ENCODE results near the gene PTCD3.

Gene PTCD3

GRCh38 chr2:86105969-86106945 is at the start of gene PTCD3:
TSS of gene PTCD3 (plus strand) at chr2:86106235. CDS start at chr2:86106248, 13 bp downstream.
- peak; percentile 86 to 91 for DNase-seq

GRCh38 chr2:86056590-86057331 is 49.3 kb upstream of the PTCD3 start:
- no peak for DNase-seq

GRCh38 chr2:86062043-86062442 is 44.0 kb upstream of the PTCD3 start:
- no peak for DNase-seq

- DNase-seq, result no peak
These were observed 42.0 kb upstream of the PTCD3 start for GRCh38 chr2:86064006-86064405.

- no peak for DNase-seq
These were observed 40.5 kb upstream of the PTCD3 start for GRCh38 chr2:86065512-86065911.

- no peak for DNase-seq
These were observed 39.9 kb upstream of the PTCD3 start for GRCh38 chr2:86066007-86066578.

GRCh38 chr2:86066915-86067314 is 39.1 kb upstream of the PTCD3 start:
- DNase-seq, result no peak

- no peak for DNase-seq
These were observed 37.9 kb upstream of the PTCD3 start for GRCh38 chr2:86068136-86068588.

- DNase-seq, result no peak
These were observed 37.4 kb upstream of the PTCD3 start for GRCh38 chr2:86068648-86069047.

GRCh38 chr2:86069091-86069685 is 36.8 kb upstream of the PTCD3 start:
- DNase-seq, result no peak

- DNase-seq, result no peak
These were observed 36.2 kb upstream of the PTCD3 start for GRCh38 chr2:86069783-86070339.

- DNase-seq, result no peak
These were observed 35.2 kb upstream of the PTCD3 start for GRCh38 chr2:86070868-86071267.

GRCh38 chr2:86072271-86072858 is 33.7 kb upstream of the PTCD3 start:
- DNase-seq, result no peak

- no peak for DNase-seq
These were observed 32.8 kb upstream of the PTCD3 start for GRCh38 chr2:86073225-86073624.

GRCh38 chr2:86074256-86074655 is 31.8 kb upstream of the PTCD3 start:
- no peak for DNase-seq

GRCh38 chr2:86074811-86075210 is 31.2 kb upstream of the PTCD3 start:
- no peak for DNase-seq

- DNase-seq, result no peak
These were observed 30.1 kb upstream of the PTCD3 start for GRCh38 chr2:86075886-86076285.

GRCh38 chr2:86078774-86079545 is 27.1 kb upstream of the PTCD3 start:
- peak; percentile 53 to 86 for DNase-seq

- peak; percentile 8 to 58 for DNase-seq
These were observed 25.8 kb upstream of the PTCD3 start for GRCh38 chr2:86079981-86080911.

GRCh38 chr2:86081724-86082123 is 24.3 kb upstream of the PTCD3 start:
- no peak for DNase-seq
